ENCODE results near the gene MYO3B. TPM values are rescaled to one million over a fixed set of nuclear protein-coding genes. Genes with fewer than 3 reads are reported as not detected.

Gene MYO3B
- total and polyA plus RNA-seq, 11 donors: 0.09 to 0.19 (median 0.10) TPM; not detected in 8

- intact Hi-C loops (cut with DNase I): no loop called here
- TF ChIP-seq POLR2A (IDR thresholded peaks at IDR 0.05) (no peak), CTCF (IDR thresholded peaks at IDR 0.05) (no peak)
- no peaks in the 10 kb centered on the region for H3K9me3 ChIP-seq
- WGBS, 4 donors: 67 to 71% (median 69%) methylated on average over 5 of the region's 5 CpGs
- H3K36me3 ChIP-seq: no peaks in the 10 kb centered on the region
- no peaks in the 10 kb centered on the region for H3K27me3 ChIP-seq
- DNase-seq (no peak), ATAC-seq (no peak)
- peaks cover 0 to 23% (median 0%) of the 10 kb centered on the region in 12 donors for H3K4me1 ChIP-seq
- H3K27ac ChIP-seq: no peak overlapping the region
- H3K4me3 ChIP-seq: no peak overlapping the region
Measured at GRCh38 chr2:170222298-170222697, 44.4 kb downstream of the MYO3B start.

GRCh38 chr2:170222842-170223241 lies 44.9 kb downstream of the MYO3B start:
- TF ChIP-seq POLR2A (IDR thresholded peaks at IDR 0.05): no peak
- no peak for TF ChIP-seq CTCF (IDR thresholded peaks at IDR 0.05)
- peaks cover 0 to 23% (median 0%) of the 10 kb centered on the region in 12 donors for H3K4me1 ChIP-seq
- intact Hi-C loops (cut with DNase I): no loop called here
- no peak for ATAC-seq
- H3K4me3 ChIP-seq: no peak overlapping the region
- H3K9me3 ChIP-seq: no peaks in the 10 kb centered on the region
- H3K27me3 ChIP-seq: no peaks in the 10 kb centered on the region
- 69 to 88% (median 75%) methylated on average over 2 of the region's 2 CpGs for WGBS, 4 donors
- no peak overlapping the region for H3K27ac ChIP-seq
- no peaks in the 10 kb centered on the region for H3K36me3 ChIP-seq
- DNase-seq: no peak

GRCh38 chr2:170224692-170225294 lies 46.8 kb downstream of the MYO3B start:
- ATAC-seq: no peak
- intact Hi-C loops (cut with DNase I): no loop called here
- no peak for DNase-seq
- H3K9me3 ChIP-seq: no peaks in the 10 kb centered on the region
- no peaks in the 10 kb centered on the region for H3K36me3 ChIP-seq
- no peak overlapping the region for H3K27ac ChIP-seq
- 54 to 61% (median 55%) methylated on average over 7 of the region's 7 CpGs for WGBS, 4 donors
- H3K4me1 ChIP-seq: peaks cover 0 to 17% (median 0%) of the 10 kb centered on the region in 12 donors
- H3K4me3 ChIP-seq: no peak overlapping the region
- TF ChIP-seq POLR2A (IDR thresholded peaks at IDR 0.05): no peak
- TF ChIP-seq CTCF (IDR thresholded peaks at IDR 0.05): no peak
- H3K27me3 ChIP-seq: no peaks in the 10 kb centered on the region

- no peak for DNase-seq
- TF ChIP-seq CTCF (IDR thresholded peaks at IDR 0.05) (no peak), POLR2A (IDR thresholded peaks at IDR 0.05) (no peak)
- WGBS, 4 donors: 73 to 80% (median 75%) methylated on average over 4 of the region's 4 CpGs
- intact Hi-C loops (cut with DNase I): no loop called here
- H3K27me3 ChIP-seq: no peaks in the 10 kb centered on the region
- no peaks in the 10 kb centered on the region for H3K36me3 ChIP-seq
- no peak overlapping the region for H3K4me3 ChIP-seq
- H3K9me3 ChIP-seq: no peaks in the 10 kb centered on the region
- H3K4me1 ChIP-seq: peaks cover 0 to 17% (median 0%) of the 10 kb centered on the region in 12 donors
- H3K27ac ChIP-seq: no peak overlapping the region
- no peak for ATAC-seq
Measured at GRCh38 chr2:170226216-170226615, 48.3 kb downstream of the MYO3B start.
